Erythroblast (primary cell): ENCODE results near the gene TMEM114.

Experiments used
- GATA1 ChIP-seq: IDR thresholded peaks from 2 replicates; pipeline ENCODE4 v1.6.1; 2011; ENCODE audit warnings: low read depth, mild to moderate bottlenecking, control low read depth, low read length, moderate library complexity
- POLR2A ChIP-seq: IDR thresholded peaks from 2 replicates; pipeline ENCODE4 v1.6.1; 2011; ENCODE audit warnings: mild to moderate bottlenecking, low read length

- TF ChIP-seq POLR2A = no peak
- TF ChIP-seq GATA1 = no peak
These were observed 30.9 kb upstream of the TMEM114 start for GRCh38 chr16:8621222-8621571.
